Epidermal melanocyte (primary cell): ENCODE data around the gene AKAP9.
"Not testable (repeated sequence)": the region's sequence is repeated elsewhere in the genome, so short reads cannot be mapped to it uniquely, and the experiment has no call there.

ENCODE experiments used
- DNase-seq: peaks from one replicate; pipeline ENCODE4 v3.0.0; 2011; ENCODE audit warnings: low spot score; ENCODE audit not compliant: insufficient read length

AKAP9 gene

DNA sequence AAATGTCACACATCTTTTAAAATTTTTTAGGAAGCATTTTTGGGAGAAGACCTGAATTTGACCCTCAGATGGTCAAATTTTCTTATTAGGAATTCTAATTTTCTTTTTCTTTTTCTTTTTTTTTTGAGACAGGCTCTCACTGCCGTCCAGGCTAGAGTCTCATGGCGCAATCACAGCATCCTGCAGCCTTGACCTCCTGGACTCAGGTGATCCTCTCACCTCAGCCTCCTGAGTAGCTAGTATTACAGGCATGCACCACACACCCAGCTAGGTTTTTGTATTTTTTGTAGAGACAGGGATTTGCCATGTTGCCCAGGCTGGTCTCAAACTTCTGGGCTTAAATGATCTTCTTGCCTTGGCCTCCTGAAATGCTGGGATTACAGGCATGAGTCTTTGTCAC, 65.4 kb downstream of the AKAP9 start:
- no peak for DNase-seq

GRCh38 chr7:92010215-92010614, 69.6 kb downstream of the AKAP9 start:
- DNase-seq = no peak

- peak; percentile 22 for DNase-seq
Measured at GRCh38 chr7:92013611-92014010, 72.9 kb downstream of the AKAP9 start.

- no peak for DNase-seq
Measured at GRCh38 chr7:92020636-92021035, 80.0 kb downstream of the AKAP9 start.

DNA sequence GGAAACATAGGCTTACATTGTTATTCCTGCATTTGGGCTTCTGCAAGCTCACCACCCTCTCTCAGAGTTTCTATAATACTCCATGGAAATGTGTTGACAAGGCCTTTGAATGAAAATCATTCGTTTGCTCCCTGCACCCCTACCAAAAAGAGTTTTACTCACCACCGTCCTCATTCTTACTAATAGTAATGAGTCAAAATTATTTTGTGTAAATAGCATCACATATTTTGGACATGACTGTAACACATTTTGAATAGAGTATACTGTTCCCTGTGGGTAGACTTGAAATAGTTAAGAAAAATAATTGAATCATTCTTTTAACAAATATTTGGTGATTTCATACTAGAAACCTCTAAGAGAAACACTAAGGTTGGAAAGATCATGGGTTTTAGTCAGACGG, 84.6 kb downstream of the AKAP9 start:
- DNase-seq = no peak

- DNase-seq = not testable (repeated sequence)
Measured at GRCh38 chr7:92026635-92027034, 86.0 kb downstream of the AKAP9 start.

DNA sequence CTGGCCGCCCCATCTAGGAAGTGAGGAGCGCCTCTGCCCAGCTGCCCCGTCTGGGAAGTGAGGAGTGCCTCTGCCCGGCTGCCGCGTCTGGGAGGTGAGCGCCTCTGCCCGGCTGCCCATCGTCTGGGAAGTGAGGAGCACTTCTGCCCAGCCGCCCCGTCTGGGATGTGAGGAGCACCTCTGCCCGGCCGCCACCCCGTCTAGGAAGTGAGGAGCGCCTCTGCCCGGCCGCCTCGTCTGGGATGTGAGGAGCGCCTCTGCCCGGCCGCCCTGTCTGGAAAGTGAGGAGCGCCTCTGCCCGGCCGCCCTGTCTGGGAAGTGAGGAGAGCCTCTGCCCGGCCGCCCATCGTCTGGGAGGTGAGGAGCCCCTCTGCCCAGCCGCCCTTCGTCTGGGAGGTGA, 86.5 kb downstream of the AKAP9 start:
- not testable (repeated sequence) for DNase-seq

DNA sequence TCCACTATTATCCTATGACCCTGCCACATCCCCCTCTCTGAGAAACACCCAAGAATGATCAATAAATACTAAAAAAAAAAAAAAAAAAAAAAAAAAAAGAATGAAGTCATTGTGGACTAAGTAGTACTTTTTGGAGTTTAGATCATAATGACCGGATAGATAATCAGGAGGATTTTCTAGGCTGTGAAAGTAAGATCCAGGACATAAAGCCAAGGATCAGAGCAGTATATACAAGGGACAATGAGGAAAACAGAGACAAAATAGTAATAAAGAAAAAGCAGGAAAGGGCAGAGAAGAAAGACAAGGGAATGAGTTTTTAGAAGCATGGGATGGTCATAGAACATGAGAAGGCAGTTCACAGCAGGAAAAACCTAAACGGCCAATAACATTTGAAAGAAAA, 87.6 kb downstream of the AKAP9 start:
- no peak for DNase-seq

DNA sequence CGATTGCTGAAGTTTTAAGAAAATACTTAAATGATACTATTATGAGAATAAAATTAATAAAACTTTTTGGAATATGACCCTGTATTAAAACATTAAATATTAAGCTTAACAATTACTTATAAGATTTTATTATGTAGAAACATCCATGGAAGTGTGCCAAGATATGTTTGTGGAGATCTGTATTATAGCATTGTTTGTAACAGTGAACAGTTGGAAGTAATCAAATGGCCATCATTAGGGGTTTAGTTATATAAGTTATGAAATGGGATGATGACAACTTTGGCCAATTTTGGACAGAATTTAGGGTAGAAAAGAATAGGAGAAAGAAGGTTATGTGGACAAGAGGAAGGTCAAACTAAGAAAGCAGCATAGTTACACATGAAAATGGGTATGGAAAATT, 88.0 kb downstream of the AKAP9 start:
- no peak for DNase-seq

DNA sequence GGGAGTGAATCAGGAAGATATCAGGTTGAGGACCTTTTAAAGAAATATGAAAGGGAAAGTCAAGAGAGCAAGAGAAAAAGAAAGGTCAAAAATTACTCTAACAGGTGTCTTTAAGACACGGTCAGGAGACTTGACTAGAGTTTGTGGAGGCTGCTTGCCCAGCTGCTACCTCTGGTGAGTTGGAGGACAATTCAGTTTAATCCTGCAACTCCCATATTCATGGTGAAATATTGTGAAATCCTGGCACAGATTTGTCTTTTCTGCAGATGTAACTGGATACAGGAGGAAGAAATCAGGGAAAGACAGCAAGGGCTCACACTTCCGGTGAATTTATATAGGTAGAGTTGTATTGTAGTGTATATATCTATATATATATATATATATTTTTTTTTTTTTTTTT, 93.5 kb downstream of the AKAP9 start:
- DNase-seq = no peak

DNA sequence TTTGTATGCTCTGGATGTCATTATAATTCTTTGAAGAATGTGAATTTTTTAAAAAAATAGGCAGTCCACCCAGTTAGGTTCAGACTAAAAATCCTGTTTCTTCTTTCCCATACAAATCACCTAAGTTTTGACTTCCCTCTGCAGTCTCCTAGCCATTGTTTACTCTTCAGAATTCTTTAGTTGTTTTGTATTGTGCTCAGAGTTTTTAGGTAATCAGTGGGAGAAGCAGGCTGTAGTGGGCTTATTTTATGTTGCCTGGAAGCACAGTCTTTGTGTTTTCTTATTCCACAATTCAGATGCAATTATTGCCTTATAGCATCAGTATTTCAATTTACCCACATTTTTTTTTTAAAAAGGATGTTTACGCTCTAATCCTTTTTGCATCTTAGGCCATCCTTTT, 94.9 kb downstream of the AKAP9 start:
- DNase-seq = no peak

GRCh38 chr7:92039900-92040299, 99.2 kb downstream of the AKAP9 start:
- DNase-seq = no peak

DNA sequence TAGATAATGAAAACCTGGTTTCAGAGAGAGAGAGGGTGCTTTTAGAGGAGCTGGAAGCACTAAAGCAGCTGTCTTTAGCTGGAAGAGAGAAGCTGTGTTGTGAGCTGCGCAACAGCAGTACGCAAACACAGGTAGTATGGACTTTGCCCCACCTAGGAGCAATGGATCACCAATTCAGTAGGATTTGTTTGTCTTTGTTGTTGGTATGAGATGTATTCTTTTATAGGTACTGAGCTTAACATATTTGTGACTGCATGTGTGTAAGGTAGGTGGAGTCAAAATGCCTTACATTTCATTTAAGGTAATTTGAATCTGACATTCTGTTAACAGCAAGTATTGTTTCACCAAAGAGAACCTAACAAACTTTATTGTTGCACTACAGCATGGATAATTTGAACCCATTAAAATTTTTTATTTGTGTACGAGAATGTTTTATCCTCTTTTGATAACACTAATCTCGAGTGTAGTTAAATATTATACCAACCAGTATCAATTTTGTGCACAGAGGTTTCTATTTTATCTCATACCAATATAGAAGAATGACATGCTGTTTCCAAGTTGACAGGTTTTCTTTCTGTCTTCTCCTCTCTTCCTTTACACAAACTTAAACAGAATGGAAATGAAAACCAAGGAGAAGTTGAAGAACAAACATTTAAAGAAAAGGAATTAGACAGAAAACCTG, 101.5 kb downstream of the AKAP9 start:
- no peak for DNase-seq

DNA sequence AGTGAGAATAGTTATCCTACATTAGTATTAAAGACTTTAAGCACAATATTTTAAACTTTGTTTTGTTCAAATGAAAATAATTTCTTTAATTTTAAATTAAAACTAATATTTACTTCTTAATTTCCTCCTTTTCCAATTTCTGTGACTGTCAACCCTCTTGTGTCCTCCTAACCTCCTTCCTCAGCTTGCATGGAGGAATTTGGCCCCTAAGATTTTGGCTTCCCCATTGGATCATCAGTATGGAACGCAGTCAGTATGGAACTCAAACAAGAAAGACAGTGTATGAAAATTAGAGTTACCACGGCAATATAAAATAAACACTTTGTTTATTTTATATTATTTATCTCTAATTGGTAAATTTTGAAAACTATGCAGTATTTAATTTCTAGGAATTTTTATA, 102.4 kb downstream of the AKAP9 start:
- DNase-seq = no peak

DNA sequence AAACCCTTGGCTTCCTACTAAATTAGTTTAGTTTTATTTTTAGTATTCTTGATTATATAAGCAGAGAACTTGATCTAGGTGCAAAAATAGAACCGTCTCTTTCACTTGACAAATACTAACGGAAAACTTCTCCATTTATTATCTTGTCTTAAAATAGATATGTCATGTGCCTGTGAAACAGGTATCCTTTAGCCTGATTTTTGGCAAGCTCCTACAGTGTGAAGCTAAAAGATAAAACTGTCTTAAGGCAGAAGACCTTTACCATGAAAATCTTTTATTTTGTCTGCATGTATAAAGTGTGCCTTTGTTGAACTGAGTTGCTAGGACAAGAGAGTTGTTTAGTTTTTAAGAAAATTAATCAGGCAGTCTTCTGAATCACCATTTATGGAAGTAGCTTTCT, 103.0 kb downstream of the AKAP9 start:
- no peak for DNase-seq

GRCh38 chr7:92044148-92044547, 103.5 kb downstream of the AKAP9 start:
- no peak for DNase-seq

DNA sequence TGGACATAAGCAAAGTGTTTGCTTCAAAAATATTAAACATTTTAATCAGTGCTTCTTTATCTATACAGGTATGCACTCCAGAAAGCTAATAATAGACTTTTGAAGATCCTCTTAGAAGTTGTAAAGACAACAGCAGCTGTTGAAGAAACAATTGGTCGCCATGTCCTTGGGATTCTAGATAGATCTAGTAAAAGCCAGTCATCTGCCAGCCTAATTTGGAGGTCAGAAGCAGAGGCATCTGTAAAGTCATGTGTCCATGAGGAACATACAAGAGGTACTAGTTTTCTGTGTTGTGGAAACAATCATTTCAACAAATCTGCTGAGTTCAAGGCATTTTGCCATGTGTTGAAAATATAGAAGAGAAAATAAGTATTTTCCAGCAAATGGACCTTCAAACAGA, 104.3 kb downstream of the AKAP9 start:
- no peak for DNase-seq

DNA sequence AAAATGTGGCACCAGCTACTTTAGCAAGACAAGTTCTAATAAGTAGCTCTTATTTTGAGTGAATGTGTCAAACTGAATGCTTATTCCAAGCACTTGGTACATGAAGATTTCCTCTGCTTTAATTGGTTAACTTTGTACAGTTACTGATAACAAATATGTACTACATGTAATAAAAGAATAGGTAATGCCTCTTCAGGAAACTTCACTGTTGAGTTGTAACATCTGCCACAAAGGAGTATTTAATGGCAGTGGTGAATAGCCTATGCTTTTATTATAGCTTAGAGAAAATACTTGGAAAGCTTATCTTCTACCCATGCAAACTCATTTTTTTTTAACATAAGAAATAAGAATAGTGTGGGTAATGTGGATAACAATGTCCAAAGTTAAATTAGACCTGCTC, 111.0 kb downstream of the AKAP9 start:
- DNase-seq = no peak

DNA sequence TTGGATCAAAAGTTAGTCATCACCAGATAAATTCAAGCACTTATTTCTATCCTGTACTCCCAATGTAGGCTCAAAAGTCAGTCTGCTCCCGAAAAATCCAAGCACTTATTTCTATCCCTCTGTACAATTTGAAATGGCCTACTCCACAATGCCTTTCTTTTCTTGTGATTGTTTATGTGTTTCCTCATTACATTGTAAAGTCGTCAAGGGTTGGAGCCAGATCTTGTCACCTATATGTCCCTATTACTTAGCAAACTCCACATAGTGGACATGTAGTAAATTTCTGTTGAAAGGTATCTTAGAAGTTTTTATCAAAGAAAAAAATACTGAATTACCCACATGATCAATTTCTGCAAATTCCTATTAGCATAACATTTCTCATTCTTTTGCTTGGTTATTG, 111.5 kb downstream of the AKAP9 start:
- no peak for DNase-seq

DNA sequence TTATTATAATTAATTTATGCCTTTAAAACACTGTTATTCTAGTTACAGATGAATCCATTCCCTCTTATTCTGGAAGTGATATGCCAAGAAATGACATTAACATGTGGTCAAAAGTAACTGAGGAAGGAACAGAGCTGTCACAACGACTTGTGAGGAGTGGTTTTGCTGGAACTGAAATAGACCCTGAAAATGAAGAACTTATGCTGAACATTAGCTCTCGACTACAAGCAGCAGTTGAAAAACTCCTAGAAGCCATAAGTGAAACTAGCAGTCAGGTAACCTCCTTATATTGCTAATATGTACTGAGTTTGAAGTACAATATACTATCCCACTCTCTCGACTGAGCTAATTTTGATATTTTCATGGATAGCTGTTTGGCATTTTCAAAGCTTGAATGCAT, 112.0 kb downstream of the AKAP9 start:
- no peak for DNase-seq

DNA sequence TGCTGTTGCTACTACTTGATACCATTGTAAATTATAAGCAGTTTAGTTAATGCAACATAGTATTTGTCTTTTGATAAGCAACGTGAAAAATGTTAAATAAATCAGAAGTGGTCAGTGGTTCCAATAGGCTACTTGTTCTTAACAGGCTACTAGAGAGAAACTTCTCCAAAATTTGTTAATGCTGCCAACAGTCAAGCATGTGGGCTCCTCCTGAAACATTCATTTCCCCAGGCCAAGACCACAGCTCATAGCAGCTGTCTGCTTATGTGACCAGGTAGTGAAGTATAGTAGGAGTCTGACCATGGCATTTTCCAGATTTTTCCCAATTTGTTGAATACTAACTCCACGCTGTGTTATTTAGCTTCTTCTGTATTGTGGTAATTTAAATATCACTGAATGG, 112.7 kb downstream of the AKAP9 start:
- DNase-seq = no peak

GRCh38 chr7:92056286-92056685, 115.6 kb downstream of the AKAP9 start:
- DNase-seq = no peak

- DNase-seq = no peak
Measured at GRCh38 chr7:92057375-92057774, 116.7 kb downstream of the AKAP9 start.

DNA sequence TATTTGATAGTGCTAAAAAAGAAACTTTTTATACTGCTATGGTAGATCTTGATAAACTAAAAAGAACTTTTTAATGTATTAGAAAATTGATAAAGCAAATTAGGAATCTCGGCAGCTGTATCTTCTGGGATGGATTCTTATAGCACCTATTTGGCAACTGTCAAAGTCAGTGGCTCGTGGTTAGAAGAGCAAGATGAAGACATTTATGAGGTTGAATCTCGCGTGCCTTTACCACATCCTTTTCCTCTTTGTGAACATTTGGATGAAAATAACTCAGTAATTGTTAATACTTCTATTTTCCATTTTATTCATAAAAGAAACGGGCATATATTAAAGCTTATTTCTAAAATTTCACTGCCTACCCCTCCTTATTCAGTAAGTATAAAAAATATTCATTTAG, 117.4 kb downstream of the AKAP9 start:
- DNase-seq = no peak
